Stimulated activated CD4-positive, alpha-beta T cell treated with anti-CD3 and anti-CD28 coated beads, Interleukin-15, amount 100 ng/mL, for 24 hours (primary cell): ENCODE data around the gene ANKRD30BL.
A peak's percentile ranks its signal among the peaks of the same experiment; 100 is the strongest.
"Not testable (repeated sequence)": the region's sequence is repeated elsewhere in the genome, so short reads cannot be mapped to it uniquely, and the experiment has no call there.

Experiments
- DNase-seq: peaks from one replicate; pipeline ENCODE4 v3.0.0-alpha.2; 2020

Gene ANKRD30BL, protein sequence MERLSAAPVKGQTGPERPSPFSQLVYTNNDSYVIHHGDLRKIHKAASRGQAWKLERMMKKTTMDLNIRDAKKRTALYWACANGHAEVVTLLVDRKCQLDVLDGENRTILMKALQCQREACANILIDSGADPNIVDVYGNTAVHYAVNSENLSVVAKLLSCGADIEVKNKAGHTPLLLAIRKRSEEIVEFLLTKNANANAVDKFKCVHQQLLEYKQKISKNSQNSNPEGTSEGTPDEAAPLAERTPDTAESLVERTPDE

DNA sequence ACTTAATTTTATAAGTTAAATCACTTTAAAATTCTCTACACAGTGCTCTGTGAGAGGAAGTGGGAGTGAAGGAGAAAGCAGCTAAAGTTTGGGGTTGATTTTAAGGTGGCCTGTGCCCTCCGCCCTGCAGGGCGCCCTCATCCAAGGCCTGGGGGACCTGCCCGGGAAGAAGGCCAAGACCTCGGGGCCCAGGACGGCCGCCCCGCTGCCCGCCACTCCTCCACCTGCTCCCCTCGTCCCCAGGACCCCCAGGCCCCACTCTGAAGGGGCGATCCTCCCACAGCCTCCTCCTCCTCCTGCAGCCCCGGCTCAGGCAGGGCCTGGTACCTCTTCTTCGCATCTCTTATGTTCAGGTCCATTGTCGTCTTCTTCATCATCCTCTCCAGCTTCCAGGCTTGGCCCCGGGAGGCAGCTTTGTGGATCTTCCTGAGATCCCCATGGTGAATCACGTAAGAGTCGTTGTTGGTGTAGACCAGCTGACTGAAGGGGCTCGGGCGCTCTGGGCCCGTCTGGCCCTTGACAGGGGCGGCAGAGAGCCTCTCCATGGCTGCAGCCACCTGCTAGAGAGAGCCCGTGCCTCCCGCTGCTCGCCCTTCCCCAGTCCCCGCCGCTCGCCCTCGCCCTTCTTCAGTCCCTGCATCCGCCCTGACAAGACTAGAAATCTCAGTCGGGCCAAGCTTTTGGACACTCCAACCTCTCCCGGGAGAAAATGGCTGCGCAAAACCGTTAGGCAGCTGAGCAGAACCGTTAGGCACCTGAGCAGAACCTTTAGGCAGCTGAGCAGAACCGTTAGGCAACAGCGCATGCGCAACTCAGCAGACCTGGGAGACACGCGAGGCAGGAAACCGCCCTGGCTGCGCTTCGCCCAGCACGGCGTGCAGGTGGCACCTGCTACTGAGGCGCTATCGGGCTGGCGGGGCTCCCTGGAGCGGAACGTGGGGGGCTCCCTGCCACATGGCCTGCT, at the start of gene ANKRD30BL:
Gene ANKRD30BL, minus strand, starts transcription at position 792 of the 964 bp plus-strand sequence. Its CDS starts 247 bp downstream, at position 545.
- not testable (repeated sequence) for DNase-seq

DNA sequence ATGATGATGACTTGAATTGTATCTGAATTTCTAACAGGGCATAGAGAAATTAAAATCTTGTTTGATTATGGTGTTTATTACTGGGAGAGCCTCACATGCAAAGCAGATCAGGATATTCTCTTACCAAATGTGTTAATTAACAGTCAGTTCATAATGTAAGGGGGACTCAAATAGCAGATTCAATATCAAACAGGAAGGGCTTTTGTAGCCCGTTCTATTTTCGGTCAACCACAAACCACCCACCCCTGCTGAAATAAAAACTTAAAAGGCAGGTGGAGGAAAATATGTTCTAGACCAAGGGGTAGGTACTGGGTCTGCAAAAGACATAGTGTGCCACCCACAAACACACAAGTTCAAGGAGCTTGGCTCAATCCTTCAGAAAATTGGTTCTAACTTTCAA, 41.1 kb upstream of the ANKRD30BL start:
- not testable (repeated sequence) for DNase-seq

DNA sequence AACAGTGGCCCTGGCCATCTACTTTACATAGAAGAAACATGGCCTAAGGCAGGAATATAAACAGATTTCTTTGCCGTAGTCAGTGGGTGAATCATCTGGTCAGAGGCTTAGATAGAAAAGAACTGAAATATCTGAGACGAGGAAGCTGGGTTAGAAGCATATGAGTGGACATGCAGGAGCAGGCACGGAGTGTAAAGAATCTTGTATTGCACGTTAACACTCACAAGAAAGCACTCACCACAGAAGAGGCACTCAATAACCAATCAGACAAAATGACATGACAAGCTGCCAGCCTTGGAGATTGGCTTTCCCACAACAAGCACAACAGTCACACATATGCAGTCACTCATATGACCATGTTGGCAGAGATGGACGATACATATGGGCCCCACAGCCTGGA, 31.1 kb upstream of the ANKRD30BL start:
- not testable (repeated sequence) for DNase-seq

DNA sequence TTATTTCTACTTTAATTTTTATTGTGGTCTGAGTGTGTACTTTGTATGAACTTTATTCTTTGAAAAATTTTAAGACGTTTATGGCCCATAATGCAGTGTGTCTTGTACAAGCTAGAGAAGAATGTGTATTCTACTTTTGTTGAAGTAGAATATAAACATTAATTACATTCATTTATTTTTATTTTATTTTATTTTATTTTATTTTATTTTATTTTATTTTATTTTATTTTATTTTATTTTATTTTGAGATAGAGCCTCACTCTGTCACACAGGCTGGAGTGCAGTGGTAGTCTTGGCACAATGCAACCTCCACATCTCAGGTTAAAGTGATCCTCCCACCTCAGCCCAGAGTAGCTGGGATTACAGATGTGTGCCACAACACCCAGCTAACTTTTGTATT, 5.3 kb upstream of the ANKRD30BL start:
- DNase-seq = not testable (repeated sequence)

DNA sequence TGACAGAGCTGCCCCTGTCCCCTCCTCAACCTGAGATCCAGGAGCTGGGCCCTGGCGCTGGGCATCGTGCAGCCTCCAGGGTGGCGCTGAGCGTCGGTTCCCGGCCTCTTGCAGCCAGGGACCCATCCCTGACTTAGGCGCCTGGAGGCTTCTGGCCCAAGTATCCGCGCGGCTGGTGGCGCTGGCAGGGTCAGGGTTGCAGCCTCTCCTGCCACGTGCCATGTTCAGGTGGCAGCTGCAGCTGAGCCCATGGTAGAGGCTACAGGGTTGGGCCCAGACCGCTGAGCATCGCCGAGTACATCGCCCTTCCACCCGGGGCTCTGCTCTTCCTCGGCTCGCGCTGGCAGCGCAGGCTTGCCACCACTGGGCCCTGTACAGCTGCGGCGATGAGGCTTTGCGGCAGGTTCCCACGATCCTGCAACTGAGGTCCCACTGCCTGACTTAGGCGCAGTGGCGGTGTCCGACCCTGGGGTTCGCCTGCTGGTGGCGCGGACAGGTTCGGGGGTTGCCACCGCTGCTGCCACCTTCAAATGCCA, 441 bp upstream of the ANKRD30BL start:
- DNase-seq = not testable (repeated sequence)

DNA sequence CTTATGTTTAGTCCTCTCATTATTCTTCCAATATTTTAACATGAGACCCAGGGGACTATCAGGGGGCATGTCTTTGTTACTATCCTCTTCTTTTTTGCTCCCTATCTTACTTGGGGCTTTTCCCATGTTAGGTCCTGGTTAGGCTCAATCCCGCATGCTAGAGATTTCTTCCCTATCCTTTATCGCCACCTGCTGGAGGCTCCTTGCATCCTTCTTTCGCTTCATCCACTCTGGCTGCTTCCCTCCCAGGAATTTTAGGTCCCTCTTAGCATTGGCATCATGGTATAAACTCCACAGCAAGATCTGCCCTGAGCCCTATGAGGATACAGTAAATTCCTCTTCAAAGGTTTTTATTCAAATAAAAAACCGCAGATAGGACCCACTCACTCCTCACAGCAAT, 15.0 kb downstream of the ANKRD30BL start:
- DNase-seq = peak; percentile 47
